HG03521 (cell line): ENCODE measurements around the gene PRIMPOL.

ENCODE experiments used
- ATAC-seq: cut with Tn5 transposase; IDR thresholded peaks from one replicate; pipeline ENCODE4 v1.9.1; 2021; ENCODE audit warnings: mild to moderate bottlenecking, moderate library complexity; ENCODE audit not compliant: unreplicated experiment

The PRIMPOL gene

DNA sequence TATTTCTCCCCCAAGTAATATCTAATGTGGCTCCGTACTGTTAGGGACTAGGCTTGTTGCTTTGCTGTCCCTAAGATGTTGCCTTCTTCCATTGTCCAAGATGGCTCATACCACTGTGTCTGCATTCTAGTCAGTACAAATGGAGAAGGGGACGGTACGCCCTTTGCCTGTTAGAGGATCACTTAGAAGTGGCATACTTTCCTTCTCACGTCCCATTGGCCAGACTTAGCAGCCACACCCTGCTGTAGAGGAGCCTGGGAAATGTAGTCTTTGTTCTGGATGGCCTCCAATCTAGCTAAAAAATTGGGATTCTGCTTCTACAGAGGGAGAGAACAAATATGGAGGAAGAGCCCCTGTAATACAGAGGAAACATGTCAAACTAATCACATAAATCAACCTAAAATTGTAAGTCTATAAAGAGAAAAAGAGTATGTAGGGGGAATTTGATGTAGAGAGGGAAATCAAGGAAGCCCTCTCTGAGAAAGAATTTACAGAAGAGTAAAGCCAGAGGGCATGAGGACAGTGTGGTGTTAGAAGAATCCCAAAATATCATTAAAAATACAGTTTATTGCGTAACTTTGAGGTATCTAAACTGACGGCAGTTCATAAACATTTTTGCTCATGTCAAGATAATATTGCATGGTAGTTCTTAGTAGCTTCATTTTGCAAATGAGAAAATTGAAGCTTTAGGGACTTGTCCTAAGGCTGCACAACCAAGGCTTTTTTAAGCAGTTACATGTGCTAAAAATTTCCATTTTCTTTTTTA, 15.1 kb downstream of the PRIMPOL start:
- ATAC-seq: no peak

DNA sequence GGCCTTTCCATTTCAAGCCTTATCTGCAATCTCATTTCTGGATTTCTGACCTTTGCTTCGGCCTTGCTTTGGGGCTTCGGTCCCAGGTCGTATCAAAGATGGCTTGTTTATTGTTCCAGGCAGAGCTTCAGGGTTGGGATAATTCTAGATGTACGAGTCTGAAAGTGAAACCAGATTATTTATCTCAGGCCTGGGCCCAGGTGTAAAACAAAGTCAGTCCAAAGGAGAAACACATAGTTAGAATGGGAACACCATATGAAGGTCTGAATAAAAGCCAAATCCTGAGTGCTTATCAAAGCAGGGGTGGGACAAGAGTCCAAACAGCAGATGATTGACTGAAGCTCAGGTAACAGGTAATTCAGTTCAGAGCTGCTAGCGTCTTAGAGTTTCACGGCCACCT, 17.1 kb downstream of the PRIMPOL start:
- ATAC-seq: no peak

DNA sequence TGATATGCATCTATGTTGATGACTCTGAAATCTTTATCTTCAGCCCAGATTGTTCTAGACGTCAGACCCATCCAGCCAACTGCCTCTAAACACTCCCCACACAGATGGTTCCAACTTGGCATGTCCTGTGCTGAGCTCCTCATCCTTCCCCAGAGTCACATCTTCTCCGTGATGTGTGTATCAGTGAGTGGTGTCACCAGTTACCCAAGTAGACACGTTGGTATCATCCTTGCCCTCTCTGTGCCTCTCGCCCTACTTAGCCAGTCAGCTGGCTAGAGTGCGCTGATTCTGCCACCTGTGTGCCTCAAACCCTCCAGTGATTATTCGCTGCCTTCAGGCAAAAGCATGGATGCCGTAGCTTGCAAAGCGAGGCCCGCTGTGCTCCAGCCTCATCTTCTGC, 18.6 kb downstream of the PRIMPOL start:
- no peak for ATAC-seq

DNA sequence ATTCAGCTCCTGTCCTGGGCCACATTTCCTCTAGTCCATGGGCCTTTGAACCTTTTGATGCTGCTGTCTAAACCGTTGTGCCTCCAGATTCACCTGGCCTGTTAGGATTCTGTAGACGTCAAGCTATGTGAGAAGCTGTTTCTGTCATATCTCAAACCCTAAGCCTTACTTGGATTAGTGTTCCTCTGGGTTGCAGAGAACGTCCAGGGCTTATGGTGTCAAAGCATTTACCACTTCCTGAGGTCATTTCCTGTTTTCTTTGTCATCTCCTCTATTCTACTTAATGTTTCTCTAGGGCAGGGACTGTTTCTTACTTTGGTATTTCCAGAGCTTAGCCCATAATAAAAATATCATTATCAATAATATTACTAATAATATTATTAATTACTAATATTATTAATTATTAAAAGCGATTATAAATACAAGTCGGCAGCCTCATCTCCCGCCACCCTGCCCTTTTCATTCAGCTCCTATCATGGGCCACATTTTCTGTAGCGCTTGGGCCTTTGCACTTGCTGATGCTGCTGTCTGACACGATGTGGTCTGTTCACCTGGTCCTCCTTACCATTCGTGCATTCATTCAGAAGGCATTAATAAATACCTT, 19.1 kb downstream of the PRIMPOL start:
- ATAC-seq: no peak

DNA sequence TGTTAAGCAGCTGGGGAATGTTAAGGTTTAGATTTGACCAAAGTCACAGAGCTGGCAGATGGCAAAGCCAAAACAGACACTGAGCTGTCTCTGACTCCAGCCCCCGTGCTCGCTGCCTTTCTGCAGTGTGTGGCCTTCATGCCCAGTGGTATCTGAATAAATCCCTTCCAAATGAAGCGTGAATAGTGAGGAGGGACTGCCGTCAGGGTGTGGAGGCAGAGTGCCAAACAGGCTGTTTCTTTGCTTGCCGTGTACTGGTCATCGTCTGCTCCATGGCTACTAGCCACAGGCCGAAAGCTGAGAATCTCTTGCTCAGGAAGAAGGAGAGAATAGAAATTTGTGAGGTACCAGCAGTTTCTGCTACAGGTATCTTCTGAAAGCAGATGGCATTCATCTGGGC, 19.7 kb downstream of the PRIMPOL start:
- no peak for ATAC-seq

DNA sequence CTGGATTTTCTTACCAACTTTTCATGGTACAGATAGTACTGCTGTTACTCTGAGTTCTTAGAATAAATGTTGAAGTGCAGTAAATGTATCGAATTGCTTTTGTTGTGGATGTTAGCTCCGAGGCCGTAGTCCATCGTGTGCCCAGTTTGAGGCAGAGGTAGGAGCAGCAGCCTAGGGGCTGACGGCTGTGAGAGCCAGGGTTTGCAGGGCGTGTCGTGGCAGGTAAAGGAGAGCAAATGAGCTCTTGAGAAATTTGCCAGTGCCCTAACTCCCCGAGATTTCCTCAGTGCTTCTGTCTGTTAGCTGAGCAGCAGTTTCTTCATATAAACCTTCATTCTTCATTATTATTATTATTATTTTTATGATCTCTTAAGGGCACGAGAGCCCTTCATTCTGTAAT, 21.6 kb downstream of the PRIMPOL start:
- ATAC-seq: no peak

DNA sequence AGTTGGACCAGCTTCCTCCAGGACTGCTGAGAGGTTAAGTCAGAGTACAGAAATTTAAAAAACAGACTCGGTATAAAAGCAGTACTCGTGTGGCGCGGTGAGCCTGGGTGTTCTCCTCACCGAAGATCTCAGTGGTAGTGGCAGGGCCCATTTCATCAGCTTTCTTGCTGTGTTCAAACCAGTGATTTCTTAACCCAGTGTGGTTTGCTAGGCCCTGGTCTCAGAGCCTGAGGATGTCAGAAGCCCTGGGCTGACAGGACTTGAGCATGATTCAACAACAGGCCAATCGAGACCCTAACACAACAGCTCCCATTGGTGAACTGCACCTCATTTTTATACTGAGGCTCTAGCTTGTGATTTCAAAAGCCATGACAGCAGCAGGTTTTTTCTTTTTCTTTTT, 23.2 kb downstream of the PRIMPOL start:
- ATAC-seq: no peak

DNA sequence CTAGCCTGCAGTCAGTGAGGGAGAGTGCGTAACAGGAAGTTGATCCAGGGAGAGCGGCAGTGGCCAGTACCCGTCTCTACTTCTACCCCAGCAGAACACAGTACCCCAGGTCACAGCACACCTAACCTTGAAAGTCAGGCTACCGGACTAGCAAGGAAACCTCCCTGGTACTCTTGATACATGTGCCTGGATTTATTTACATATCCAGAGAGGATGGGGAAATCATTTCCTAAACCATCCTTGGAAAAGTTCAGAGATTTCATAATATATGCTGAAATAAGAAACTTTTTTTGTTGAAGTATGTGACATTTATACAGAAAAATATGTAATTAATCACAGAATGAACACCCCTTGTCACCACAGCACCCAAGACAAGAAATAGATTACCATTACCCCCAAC, 24.5 kb downstream of the PRIMPOL start:
- ATAC-seq: no peak

DNA sequence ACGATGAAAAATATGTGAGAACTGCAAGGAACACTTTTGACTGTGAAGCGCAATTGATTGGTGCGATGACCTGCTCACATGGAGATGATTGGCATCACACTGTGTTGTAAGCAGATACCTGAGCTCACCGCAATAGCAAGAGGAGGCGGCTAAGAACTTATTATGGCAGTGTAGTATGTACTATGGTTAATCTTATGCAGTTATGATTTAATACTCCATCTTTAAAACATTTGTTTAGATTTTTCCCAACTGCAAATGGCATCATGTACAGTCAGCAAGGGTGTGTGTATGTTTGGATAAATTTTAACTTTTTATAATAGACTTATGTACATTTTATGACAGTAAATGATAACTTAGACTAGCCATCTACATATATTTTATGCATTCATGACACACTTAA, 25.5 kb downstream of the PRIMPOL start:
- no peak for ATAC-seq

DNA sequence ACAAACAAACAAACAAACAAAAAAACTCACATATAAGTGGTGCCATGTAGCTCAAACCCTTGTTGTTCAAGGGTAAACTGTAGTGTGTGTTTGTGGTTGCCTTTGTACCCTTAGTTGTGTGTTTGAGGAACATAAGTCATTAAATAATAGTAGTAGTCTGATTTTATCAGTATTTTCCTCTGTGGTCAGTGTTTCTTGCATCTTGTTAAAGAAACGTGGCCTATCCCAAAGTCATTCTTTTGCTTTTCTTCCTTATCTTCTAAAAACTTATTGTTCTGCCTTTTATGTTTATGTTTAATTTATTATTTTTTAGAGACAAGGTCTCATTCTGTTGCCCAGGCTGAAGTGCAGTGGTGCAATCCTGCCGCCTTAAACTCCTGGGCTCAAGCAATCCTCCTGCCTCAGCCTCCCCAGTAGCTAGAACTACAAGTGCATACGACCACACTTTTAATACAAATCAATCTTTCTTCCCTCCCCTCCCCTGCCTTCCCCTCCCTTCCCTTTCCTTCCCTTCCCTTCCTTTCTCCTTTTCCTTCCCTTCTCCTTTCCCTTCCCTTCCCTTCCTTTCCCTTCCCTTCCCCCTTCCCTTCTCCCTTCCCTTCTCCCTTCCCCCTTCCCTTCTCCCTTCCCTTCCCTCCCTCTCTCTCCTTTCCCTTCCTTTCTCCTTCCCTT, 26.4 kb downstream of the PRIMPOL start:
- ATAC-seq: no peak

DNA sequence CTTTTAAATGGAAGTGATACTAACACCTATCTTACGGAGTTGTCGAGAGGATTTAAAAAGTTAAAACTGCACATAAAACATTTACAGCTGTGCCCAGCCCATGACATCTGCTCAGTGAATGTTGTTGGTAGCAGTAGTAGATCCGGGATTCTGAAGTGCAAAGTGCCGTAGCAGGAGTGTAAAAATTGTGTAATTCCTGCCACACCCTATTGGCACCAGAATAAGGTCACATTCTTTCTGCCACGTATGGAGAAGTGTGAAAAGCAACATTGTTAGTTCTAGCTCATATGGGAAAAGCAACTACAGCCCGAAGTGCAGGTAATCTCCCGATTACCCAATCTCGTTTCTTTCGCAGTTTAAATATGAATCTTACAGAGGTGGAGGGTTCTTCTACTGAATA, 31.2 kb downstream of the PRIMPOL start:
- ATAC-seq: no peak

DNA sequence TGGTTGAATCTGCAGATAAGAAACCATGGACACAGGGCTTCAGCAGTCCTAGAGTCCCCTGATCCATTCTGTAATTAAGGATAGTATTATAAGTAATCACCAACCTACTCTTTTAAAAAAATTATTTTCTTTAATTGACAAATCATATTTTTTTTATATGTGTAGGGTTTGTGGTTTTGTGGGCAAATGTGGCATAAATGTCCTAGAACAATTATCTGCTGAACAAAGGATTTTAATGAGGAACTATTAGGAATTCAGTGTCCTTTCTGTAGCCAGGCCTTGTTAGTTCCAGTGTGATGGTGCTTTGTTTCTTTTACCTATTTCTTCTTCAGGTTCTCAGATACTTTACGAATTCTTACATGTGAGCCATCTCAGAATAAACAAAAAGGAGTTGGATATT, 32.4 kb downstream of the PRIMPOL start:
- ATAC-seq: no peak

DNA sequence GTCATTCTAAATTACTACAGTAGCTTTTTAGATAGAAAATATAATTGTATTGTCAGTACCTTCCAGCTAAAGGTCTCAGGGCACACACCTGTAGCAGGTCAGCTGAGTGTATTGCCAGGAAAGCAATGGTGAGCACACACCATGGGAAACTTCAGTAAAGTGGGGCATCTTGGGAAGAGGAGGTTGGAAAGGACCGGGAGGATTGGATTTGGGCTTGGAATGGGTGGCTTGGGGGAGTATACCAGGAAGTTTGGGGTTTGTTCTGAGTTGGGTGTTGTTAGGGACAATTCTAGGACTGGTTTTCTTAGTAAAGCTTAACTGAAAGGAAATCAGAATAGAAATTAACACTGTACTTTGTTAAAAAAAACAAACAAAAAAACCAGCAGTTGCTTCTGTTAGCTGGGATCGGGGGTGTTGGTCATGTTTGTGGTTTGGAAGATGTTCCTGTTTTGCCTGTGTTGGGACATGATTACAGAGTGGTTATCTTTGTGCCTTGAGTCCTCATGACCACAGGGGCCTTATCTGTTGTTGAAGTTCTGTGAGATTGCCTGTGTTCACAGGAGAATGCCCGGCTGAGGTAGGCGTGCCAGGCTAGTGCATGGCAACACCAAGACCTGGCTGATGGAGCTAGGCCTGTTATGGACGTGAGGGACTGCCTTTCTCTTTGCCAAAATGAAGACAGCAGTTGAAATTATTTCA, 35.1 kb downstream of the PRIMPOL start:
- no peak for ATAC-seq

DNA sequence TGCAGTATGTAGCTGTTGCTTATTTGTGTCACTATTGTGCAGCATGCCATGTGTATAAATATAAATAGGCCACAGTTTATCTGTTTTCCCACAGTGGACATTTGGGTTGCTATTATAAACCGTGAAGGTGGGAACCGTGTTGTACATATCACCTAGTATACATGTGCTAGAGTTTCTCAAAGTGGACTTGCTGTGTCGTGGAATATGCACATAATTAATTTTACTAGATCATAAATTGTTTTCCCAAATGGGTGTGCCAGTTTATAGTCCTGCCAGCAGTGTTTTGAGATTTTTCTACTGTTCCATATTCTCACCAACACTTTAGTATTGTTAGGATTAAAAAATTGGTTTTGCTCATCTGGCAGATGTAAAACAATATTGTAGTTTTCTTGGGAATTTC, 38.5 kb downstream of the PRIMPOL start:
- no peak for ATAC-seq

DNA sequence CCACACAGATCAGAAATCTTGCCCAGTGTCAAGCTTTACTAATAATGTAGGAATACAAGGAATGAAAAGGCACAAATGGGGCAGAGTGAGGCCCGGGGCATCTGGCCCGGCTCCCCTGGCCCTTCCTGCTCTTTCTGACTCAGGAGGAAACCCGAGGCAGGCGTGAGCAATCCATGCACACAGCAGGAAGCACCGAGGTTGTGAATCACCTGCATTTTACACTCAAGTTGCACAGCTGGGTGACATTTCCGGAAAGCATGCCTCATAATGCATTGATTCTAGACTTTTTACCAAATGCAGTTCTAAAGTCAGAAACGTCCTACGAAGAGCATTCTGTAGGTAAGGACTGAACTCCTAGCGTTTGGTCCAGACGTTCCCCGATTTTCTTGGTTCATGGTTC, 38.9 kb downstream of the PRIMPOL start:
- no peak for ATAC-seq

DNA sequence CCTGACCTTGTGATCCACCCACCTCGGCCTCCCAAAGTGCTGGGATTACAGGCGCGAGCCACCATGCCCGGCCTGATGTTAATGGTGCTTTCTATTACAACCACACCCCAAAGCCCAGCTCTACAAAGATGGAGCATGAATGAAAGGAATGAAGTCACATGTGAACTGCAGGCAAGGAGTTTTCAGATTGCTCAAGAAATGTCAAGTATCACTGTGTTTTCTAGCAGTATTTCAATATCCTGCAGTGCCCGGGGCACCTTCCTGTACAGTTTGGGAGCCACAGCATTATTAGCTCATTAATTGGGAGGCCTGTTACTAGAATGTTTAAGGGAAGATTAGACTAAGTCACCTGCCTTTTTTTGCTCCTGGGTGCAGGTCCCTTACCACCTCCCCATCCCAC, 40.1 kb downstream of the PRIMPOL start:
- ATAC-seq: no peak

DNA sequence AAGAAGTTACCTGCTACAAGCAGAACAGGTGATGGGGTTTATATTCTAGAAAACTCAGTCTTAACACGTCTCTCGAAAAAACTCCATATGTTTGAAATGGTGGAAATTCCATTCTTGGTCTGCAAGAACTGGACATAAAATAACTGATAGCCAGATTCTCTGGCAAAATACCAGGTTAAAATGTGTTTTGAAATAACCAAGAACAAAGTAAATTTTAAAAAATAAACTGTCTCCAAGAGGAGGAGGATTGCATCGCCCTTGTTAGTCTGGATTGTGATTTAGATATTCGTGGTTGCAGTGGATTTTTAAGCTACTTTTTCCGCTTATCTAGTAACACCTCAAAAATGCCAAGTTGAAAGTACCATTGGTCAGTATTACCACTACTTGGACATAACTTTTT, 43.5 kb downstream of the PRIMPOL start:
- ATAC-seq: no peak

DNA sequence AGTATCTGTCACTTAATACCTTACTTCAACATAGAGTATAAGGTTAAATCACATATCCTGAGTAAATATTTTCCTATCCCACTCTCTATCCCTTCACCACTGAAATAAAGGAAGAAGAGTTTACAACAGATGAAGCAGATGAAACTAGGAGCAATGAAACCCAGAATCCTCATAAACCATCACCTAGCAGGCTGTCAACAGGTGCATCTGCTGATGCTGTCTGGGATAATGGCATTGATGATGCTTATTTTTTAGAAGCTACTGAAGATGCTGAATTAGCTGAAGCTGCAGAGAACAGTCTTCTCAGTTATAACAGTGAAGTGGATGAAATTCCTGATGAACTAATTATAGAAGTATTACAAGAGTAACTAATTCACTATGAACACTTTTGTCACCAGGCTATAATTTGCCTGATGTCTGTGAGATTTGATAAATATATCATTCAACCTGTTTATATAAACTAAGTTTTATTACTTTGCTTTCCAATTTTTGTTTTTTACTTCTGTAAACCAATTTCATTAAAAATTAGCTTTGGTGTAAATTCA, 44.9 kb downstream of the PRIMPOL start:
- no peak for ATAC-seq

DNA sequence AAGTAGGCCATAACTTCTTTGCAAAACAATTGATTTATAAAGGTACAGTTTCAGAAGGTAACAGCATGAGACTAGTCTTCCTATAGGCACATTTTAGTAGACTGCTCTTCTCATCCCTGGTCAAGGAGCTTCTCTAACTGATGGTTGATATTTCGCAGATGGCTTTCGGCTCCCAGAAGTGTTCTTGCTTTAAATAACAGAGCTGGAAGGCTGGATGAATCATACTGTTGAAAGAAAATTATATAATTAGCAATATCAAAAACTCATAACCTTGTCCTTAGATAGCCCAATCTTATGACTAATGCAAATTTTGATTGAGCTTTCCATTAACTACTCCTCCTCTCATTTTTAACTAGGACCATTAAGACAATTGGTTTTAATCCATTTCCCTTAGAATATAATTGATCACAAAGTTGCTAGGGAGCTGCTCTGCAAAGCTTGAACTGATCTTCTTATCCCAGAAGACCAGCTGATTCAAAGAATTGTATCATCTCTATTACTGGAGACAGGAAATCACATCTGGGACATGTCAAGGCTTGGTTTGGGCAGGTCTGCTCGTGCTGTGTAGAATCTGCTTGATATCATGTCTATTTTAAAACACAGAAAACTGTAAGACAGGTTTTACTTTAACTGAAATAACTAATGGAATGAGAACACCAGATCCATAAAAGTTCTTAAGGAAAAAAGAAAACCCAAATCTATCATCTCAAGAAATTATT, 45.8 kb downstream of the PRIMPOL start:
- ATAC-seq: no peak

DNA sequence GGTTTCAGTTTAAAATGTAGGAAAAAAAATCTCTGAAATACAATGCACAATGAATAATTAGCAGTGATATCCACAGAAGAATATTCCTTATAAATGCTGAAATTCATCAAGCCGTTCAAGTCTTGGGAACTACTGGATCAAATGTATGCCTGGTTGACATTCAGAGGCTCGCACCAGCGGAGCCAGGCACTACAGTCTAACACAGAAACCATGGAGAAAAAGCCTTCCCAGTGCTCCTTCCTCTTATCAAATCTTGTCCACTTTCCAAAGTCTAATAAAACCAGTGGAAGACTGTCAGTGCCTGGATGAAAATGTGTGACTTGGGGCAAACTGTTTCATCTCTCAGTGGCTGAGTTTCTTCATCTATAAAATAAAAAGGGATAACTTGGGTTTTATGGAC, 48.4 kb downstream of the PRIMPOL start:
- no peak for ATAC-seq

DNA sequence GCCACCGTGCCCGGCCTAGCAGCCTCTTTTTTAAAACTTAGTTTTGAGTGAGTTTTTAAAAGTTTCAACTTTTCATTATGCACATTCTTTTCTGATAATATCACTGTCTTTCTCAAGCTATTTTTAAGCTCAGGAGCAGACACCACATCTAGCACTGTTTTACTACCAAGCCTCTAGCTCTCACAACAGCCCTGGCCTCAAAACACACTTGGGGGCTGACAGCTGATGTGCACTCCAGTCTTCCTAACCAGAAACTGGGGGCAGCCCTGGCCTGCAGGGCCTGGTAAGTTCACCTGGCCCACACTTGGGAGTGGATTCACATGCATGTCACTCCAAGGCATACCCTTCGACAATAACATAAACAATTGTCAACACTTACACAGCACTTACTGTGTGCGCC, 50.4 kb downstream of the PRIMPOL start:
- ATAC-seq: no peak
